ENCODE measurements around the gene OR7E24.
"Not testable (repeated sequence)": the region's sequence is repeated elsewhere in the genome, so short reads cannot be mapped to it uniquely, and the experiment has no call there.

The OR7E24 gene

DNA sequence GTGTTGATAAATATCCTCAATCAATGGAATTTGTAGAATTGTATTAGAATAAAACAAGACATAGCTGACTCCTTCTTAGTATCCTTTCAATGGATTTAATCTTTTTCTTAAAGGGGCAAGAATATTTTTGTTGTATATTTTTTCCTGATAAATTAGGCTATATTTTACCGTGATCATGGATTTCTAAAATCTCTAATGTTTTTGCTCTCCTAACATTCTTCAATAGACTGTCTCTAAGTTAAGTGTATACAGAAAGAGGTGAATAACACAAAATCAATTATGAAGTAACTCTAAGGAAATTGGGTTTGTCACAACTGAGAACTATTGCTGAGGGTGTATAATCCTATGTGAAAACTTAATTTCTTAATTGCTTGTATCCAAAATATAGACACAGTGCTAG, at the start of gene OR7E24:
TSS of gene OR7E24 (plus strand) at position 301 of the 400 bp plus-strand sequence. CDS start 114 bp downstream, outside the sequence.
- no peak for FAIRE-seq
- DNase-seq (ENCODE audit: low spot score), result no peak

DNA sequence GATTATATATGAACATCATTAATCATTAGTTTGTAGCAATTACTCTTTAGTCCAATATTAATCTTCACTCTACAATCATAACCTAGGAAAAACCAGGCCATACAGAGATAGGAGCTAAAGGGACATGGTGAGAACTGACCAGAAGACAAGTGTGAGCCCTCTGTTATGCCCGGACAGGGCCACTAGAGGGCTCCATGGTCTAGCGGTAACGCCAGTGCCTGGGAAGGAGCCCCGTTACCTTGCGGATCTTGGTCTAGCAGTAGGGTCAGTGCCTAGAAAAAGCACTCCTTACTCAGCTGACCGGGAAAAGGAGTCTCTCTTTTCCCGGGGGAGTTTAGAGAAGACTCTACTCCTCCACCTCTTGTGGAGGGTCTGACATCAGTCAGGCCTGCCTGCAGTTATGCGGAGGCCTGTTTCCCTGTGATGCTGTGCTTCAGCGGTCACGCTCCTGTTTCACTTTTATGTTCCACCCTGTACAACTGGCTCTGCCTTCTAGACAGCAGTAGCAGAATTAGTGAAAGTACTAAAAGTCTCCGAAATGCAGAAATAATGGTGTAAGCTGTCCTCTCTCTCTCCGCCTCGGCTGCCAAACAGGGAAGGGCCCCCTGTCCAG, 45.1 kb upstream of the OR7E24 start:
- no peak for FAIRE-seq
- peak; percentile 39 for DNase-seq (ENCODE audit: low spot score)

DNA sequence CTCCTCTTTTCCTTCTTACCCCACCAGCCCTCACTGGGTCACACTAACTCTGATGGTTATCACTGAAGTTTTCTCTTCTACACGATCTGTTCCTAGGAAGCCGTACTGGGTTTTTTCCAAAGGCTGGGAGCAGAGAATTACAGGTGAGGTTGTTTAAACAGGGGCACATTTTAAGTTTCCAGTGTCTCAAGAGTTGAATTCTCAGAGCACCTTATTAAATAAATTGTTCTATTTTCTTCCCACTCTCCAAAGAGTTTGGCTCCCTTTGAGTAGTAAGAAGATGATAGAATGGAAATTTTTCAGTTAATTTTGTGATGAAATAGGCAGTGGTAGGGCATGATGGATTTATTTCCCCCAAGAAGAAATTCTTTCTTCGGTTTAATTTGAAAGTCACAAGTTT, 31.2 kb upstream of the OR7E24 start, which contains the start of gene OR7D4:
TSS of gene OR7D4 (minus strand) at position 101 of the 400 bp plus-strand sequence. CDS start 4,752 bp downstream, outside the sequence.
- no peak for FAIRE-seq

DNA sequence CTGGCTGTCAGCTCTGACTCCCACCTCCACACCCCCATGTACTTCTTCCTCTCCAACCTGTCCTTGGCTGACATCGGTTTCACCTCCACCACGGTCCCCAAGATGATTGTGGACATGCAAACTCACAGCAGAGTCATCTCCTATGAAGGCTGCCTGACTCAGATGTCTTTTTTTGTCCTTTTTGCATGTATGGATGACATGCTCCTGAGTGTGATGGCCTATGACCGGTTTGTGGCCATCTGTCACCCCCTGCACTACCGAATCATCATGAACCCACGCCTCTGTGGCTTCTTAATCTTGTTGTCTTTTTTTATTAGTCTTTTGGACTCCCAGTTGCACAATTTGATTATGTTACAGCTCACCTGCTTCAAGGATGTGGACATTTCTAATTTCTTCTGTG, 506 bp downstream of the OR7E24 start:
- no peak for FAIRE-seq

More for the DNA sequence above, 31.2 kb upstream of the OR7E24 start, which contains the start of gene OR7D4:
- DNase-seq (ENCODE audit: low spot score), result no peak

DNA sequence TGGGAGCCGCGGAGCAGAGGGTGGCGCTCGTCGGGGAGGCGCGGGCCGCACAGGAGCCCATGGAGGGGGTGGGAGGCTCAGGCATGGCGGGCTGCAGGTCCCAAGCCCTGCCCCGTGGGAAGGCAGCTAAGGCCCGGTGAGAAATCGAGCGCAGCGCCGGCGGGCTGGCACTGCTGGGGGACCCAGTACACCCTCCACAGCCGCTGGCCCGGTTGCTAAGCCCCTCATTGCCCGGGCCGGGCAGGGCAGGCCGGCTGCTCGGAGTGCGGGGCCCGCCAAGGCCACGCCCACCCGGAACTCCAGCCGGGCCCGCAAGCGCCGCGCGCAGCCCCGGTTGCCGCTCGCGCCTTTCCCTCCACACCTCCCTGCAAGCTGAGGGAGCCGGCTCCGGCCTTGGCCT, 32.8 kb downstream of the OR7E24 start:
- not testable (repeated sequence) for DNase-seq (ENCODE audit: low spot score); FAIRE-seq

More for the DNA sequence above, 506 bp downstream of the OR7E24 start:
- no peak for DNase-seq (ENCODE audit: low spot score)

DNA sequence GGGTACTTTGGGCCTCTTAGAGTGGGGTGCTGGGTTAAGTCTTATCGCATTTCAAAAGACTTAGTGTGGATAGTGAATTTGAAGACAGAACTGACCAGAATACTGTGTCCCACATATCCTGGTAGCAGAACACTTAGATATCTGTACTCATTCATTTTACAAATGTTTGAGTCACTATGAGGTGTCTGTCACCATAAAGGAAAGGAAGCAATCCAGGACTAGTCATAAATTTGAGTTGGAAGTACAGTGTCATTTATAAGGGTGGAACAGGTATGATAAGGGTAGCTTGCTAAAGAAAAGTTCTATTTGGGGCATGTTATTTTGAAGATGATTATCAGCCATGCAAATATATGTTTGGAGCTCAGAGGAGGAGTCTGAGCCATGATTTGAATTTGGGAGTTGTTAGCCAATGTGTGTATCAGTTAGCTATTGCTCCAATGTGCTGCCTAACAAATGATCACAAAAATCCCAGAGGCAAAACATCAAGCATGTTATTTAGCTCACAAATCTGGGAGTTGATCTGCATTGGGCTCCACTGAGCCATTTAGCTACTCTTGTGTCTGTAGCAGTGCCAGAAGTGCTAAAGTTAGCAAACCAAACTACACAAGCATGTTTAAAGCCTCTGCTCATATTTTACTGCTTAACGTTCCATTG, 38.6 kb downstream of the OR7E24 start:
- FAIRE-seq (no peak), DNase-seq (ENCODE audit: low spot score) (no peak)

DNA sequence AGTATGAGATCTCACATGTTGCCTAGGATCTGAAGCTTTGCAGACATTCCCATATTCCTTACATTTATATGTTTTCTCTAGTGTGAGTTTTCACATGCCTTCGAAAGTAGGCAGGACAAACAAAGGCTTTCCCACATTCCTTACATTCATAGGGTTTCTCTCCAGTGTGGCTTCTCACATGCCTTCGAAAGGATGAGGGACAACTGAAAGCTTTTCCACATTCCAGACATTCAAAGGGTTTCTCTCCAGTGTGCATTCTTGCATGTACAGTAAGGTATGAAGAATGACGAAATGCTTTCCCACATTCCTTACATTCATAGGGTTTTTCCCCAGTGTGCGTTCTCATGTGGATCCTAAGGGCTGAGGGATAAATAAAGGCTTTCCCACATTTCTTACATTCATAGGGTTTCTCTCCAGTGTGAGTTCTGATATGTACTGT, 44.7 kb downstream of the OR7E24 start:
- DNase-seq (ENCODE audit: low spot score) (no peak), FAIRE-seq (no peak)

DNA sequence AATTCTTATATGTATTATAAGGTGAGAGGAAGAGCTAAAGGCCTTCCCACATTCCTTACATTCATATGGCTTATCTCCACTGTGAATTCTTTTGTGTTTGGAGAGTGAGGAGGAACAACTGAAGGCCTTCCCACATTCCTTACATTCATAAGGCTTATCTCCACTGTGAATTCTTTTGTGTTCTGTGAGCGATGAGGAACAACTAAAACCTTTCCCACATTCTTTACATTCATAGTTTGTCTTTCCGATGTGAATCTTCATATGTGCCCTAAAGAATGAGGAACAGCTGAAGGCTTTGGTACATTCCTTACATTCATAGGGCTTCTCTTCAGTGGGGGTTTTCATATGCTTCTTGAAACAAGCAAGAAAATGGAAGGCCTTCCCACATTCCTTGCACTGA, 45.6 kb downstream of the OR7E24 start:
- no peak for DNase-seq (ENCODE audit: low spot score)
- no peak for FAIRE-seq
